Upper lobe of left lung (tissue), 4 donors: ENCODE results near the gene KLF14.

Source experiments
- POLR2A ChIP-seq, 4 donors: fragments of 450-650 bp; IDR thresholded peaks; one replicate each; pipeline ENCODE4 v1.5.1; 2016 to 2017; ENCODE audit warnings: antibody characterized with exemption in 4 of 4, mild to moderate bottlenecking in 2 of 4
- TF ChIP-seq, protein P1 (sequence below), 6 experiments: fragments of 450-650 bp in 4 of 6; fragments of 200-600 bp in 2 of 6; sonication (generic) in 2 of 6; IDR thresholded peaks; one replicate each; pipeline ENCODE4 v1.5.1; 2016 to 2019; ENCODE audit warnings: antibody characterized with exemption in 6 of 6

DNA sequence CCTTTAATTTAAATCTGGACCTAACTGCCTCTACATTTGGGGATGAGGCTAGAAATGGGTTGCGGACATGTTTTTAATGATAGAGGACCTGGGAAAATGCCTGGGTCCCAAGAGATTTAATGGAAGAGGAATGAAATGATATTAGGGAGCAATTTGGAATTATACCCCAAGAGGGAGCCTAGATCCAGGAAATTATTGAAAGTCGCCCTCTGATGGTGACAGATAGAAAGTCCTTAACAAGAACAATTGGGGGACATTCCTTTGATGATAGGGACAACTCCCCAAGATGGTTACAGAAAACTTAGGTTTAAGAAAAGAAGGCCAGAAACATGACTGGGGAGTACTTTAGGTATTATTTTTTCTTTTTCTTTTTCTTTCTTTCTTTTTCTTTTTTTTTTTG is 38.2 kb downstream of the KLF14 start:
- no peak for TF ChIP-seq POLR2A (IDR thresholded peaks at IDR 0.05)
- TF ChIP-seq, protein P1, sequence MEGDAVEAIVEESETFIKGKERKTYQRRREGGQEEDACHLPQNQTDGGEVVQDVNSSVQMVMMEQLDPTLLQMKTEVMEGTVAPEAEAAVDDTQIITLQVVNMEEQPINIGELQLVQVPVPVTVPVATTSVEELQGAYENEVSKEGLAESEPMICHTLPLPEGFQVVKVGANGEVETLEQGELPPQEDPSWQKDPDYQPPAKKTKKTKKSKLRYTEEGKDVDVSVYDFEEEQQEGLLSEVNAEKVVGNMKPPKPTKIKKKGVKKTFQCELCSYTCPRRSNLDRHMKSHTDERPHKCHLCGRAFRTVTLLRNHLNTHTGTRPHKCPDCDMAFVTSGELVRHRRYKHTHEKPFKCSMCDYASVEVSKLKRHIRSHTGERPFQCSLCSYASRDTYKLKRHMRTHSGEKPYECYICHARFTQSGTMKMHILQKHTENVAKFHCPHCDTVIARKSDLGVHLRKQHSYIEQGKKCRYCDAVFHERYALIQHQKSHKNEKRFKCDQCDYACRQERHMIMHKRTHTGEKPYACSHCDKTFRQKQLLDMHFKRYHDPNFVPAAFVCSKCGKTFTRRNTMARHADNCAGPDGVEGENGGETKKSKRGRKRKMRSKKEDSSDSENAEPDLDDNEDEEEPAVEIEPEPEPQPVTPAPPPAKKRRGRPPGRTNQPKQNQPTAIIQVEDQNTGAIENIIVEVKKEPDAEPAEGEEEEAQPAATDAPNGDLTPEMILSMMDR (IDR thresholded peaks at IDR 0.05), result peak; percentile 11 to 45 (median 34)
